Transverse colon (tissue), 4 donors: ENCODE measurements around the gene EFCAB5.

Source experiments
- CTCF ChIP-seq, 5 experiments: fragments of 200-600 bp in 3 of 5; fragments of 450-650 bp in 2 of 5; sonication (generic) in 3 of 5; IDR thresholded peaks; 1 replicate in 2 of 5; 2 replicates in 3 of 5; pipeline ENCODE4 v1.5.1; 2016 to 2017; ENCODE audit warnings: antibody characterized with exemption in 5 of 5, inconsistent platforms in 3 of 5, mild to moderate bottlenecking in 2 of 5, moderate library complexity in 1 of 5
- EP300 ChIP-seq: sonication (generic); formaldehyde crosslinking; IDR thresholded peaks from one replicate; pipeline ENCODE4 v1.6.1; 2017; ENCODE audit warnings: antibody characterized with exemption, low read depth
- POLR2A ChIP-seq: fragments of 450-650 bp; IDR thresholded peaks from one replicate; pipeline ENCODE4 v1.6.1; 2016; ENCODE audit warnings: antibody characterized with exemption, mild to moderate bottlenecking, moderate library complexity
- POLR2AphosphoS5 ChIP-seq, 3 donors: sonication (generic); formaldehyde crosslinking; IDR thresholded peaks; one replicate each; pipeline ENCODE4 v1.6.1; 2016; ENCODE audit warnings: antibody characterized with exemption in 3 of 3

- TF ChIP-seq POLR2A (no peak), CTCF (IDR thresholded peaks at IDR 0.05) (no peak), EP300 (no peak), POLR2AphosphoS5 (IDR thresholded peaks at IDR 0.05) (no peak)
These were observed 34.5 kb upstream of the EFCAB5 start for GRCh38 chr17:29906969-29907368.
